Liver (tissue), 2 donors: ENCODE measurements around the gene NAA10.

Experiments used
- FOXA1 ChIP-seq: IDR thresholded peaks from 2 replicates; pipeline ENCODE4 v1.6.1; 2016; ENCODE audit warnings: antibody characterized with exemption
- TF ChIP-seq, protein P1 (sequence below): fragments of 150-350 bp; IDR thresholded peaks from 2 replicates; pipeline ENCODE4 v1.5.1; 2017; ENCODE audit warnings: improper control_type of control experiment, low read depth, low read length; ENCODE audit not compliant: missing input control
- donor health status: healthy.

DNA sequence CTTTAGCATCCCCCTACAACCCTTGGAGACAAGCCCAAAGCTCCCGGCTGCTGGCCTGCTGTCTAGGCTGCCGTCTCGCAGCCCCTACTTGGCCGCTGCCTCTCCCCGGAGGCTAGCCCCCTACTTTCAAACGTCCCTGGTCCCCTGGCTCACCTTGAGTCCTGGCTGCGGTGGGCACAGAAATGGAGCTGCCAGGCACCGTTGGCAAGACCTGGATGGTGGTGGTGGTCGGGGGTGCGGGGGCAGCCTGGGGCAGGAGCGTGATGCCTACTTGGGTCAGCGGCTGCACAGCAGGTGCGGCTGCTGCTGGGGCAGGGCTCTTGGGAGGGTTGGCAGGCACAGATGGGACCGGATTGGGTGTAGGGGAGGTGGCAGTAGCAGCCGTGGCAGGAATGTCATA, 24.8 kb upstream of the NAA10 start:
- TF ChIP-seq FOXA1: no peak
- TF ChIP-seq, protein P1, sequence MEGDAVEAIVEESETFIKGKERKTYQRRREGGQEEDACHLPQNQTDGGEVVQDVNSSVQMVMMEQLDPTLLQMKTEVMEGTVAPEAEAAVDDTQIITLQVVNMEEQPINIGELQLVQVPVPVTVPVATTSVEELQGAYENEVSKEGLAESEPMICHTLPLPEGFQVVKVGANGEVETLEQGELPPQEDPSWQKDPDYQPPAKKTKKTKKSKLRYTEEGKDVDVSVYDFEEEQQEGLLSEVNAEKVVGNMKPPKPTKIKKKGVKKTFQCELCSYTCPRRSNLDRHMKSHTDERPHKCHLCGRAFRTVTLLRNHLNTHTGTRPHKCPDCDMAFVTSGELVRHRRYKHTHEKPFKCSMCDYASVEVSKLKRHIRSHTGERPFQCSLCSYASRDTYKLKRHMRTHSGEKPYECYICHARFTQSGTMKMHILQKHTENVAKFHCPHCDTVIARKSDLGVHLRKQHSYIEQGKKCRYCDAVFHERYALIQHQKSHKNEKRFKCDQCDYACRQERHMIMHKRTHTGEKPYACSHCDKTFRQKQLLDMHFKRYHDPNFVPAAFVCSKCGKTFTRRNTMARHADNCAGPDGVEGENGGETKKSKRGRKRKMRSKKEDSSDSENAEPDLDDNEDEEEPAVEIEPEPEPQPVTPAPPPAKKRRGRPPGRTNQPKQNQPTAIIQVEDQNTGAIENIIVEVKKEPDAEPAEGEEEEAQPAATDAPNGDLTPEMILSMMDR: no peak
